ENCODE measurements around the gene AKT2.

- TF ChIP-seq, protein P1, sequence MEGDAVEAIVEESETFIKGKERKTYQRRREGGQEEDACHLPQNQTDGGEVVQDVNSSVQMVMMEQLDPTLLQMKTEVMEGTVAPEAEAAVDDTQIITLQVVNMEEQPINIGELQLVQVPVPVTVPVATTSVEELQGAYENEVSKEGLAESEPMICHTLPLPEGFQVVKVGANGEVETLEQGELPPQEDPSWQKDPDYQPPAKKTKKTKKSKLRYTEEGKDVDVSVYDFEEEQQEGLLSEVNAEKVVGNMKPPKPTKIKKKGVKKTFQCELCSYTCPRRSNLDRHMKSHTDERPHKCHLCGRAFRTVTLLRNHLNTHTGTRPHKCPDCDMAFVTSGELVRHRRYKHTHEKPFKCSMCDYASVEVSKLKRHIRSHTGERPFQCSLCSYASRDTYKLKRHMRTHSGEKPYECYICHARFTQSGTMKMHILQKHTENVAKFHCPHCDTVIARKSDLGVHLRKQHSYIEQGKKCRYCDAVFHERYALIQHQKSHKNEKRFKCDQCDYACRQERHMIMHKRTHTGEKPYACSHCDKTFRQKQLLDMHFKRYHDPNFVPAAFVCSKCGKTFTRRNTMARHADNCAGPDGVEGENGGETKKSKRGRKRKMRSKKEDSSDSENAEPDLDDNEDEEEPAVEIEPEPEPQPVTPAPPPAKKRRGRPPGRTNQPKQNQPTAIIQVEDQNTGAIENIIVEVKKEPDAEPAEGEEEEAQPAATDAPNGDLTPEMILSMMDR (IDR thresholded peaks at IDR 0.05): no peak
- TF ChIP-seq EZH2 (IDR thresholded peaks at IDR 0.05) (no peak), EZH2phosphoT487 (IDR thresholded peaks at IDR 0.05) (no peak)
These were observed 84.6 kb downstream of the AKT2 start for GRCh38 chr19:40200341-40201099.
